GM21360 (cell line): ENCODE results near the gene GAL.

ENCODE experiments used
- ATAC-seq: cut with Tn5 transposase; IDR thresholded peaks from one replicate; pipeline ENCODE4 v1.9.1; 2021; ENCODE audit warnings: mild to moderate bottlenecking, moderate library complexity; ENCODE audit not compliant: unreplicated experiment

The GAL gene

DNA sequence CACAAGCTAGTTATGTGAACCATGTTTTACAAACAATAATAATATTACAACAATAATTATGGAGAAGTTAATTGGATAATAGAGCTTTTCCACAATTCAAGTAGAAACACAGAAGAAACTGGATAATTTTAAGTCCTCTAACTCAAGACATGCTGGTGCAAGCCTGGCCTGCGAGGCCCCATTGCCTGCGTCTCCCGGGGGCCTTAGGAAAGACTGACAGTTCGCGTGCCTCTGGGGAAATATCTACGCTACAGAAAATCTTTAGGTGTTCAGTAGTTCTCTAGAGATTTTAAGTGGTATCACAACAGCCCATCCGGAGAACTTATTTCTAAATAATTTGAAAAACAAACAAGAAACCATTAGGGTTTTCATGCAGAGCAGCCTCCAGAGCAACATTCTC, 23.2 kb downstream of the GAL start:
- ATAC-seq: no peak

DNA sequence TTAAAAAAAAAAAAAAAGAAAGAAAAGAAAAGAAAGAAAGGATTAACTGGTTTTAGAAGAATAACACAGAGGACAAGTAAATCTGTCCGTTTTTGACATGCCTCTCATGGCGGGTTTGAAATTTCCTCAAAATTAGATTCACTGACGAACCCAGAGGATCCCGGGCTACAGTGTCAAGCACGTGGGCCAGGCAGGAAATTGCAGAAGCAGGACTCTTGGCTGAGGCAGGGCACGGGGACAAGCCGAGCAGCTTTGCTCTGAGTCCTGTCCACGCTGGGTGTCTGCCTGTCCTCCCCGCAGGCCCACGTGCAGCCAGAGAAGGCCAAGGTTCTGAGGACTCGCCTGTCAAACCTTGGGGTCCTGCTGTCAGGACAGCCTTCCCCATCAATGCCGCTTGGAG, 24.7 kb downstream of the GAL start:
- ATAC-seq: no peak

DNA sequence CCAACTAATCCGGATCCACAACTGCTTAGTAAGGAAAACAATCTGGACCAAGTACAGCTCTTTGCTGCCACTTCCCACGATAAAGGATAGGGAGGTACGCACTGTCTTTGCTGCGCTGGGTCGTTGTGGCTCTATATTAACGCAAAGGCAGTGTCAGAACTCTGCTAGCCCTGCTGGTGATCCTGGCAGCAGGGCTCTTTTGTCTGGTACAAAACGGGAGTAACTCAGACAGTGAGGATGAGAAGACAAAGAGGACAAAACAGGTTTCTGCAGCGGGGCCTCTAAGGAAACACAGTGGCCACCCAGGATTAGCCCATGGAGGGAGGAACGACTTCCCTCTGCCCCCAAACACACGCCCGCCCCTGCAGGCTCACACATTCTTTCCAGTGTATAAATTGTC, 26.1 kb downstream of the GAL start:
- no peak for ATAC-seq

DNA sequence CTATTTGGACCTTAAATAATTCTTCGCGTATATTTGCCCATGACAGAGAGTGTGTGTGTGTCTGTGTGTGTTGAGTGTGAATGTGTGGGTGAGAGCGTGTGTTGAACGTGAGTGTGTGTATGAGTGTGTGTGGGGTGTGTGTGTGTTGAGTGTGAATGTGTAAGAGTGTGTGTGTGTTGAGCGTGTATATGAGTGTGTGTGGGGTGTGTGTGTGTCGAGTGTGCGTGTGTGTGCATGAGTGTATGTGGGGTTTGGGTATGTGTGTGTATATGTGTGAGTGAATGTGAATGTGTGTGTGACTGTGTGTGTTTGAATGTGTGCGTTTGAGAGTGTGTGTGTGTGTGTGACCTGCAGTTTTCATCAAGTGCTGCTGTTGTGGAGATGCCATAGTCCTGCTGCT, 26.8 kb downstream of the GAL start:
- ATAC-seq: no peak

DNA sequence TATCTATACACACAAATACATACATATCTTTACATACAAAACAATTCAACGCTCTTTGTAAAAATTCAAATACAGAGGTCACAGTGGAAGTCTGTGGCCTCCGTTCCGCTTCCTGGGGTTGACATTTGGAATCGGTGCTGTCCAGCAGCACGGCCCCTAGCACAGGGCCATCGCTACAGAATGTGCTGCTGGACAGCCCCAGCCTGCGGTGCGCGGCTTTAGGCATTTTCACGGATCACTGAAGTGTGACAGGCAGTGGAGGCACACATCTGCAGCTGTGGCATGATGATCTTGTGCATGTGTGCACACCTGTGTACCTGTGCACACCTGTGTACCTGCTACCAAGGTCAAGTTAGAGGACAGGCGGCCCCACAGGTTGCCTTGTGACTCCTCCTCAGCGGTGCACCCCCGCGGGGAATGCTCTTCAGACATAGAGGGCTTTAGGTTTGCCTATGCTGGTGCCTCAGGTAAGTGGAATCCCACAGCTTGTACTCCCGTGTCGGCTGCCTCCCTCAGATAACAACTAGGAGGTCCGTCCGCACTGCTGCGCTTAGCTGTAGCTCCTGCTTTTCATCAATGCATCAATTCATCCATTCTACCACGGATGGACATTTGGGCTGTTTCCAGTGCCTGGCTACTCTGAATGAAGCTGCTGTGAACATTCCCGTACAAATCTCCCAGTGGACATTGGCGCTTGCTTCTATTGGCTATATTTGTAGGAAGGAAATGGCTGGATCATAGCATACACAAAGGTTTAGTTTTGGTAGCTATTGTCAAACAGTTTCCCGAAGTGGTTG, 29.9 kb downstream of the GAL start:
- no peak for ATAC-seq

DNA sequence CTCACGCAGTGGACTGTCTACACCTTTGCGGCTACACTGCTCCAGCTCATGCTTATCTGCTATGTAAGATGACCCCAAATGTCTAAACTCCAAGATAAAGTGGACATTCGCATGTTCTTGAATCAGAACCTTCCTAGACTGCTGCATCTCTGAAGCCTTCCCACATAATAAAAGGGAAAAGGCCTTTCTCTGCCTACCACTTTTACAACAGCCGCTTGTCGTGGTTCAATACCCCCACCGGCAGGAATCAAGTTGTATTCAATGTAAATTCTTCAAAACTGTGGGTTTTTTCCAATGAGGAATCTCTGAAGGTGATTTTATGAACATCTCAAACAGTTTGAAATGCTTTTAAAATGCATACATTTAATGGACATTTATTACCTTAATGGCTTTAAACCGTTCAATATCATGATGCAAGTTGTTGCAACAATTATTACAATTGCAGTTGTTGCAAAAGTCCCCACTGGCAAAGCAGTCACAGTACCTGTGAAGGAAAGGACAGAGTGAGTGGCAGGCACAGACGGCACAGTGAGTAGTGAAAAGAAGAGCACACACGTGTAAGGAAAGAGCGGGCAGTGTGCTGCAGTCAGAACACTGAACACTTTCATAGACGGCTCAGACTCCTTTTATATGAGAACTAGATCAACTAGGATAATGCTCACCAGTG, 31.2 kb downstream of the GAL start:
- no peak for ATAC-seq

DNA sequence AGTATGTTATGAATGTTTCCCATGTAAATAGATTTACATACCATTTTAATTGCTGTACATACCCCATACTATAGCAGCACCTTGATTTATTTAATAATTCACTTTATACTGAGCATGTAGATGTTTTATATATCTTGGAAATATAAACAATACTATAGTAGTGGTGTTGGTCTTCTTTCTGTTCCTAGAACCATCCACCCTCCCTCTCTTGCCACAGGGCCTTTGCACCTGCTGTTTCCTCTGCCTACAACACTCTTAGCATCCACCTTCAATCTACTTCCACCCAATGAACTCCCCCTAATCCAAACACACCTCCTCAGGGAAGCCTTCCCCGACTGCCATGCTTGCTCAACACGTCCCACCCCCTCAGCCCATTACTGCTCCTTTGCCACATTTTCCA, 36.7 kb downstream of the GAL start:
- no peak for ATAC-seq

DNA sequence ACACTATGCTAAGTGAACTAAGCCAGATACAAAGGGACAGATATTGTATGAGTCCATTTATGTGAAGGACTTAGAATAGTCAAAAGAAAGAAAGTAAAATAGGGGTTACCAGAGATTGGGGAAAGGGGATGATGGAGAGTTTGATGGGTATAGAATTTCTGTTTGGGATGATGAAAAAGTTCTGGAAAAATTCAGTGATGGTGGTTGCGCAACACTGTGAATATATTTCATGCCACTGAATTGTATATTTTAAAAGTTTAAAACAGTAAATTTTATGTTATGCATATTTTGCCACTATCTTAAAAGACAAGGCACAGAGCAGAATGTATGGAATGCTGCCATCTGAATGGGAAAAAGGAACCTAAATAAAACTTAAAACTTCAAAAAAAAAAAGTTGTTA, 37.8 kb downstream of the GAL start:
- ATAC-seq: no peak

DNA sequence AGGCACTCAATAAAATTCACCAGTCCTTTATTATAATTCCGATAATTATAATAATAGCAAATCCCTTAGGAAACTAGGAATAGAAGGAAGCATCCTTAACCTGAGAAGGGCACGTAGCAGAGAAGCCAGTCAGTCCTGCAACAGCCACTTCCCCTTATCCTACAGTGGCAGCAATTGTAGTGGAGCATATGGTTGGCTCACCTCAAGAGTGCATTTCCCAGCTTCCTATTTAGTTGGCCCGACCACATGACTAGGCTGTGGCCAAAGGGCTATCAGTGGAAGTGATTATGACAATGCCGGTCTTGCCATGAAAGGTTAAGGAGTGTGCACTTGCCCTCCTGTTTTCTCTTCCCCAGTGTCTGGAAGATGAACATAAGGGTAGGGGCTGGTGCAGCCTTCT, 39.9 kb downstream of the GAL start:
- ATAC-seq: no peak

DNA sequence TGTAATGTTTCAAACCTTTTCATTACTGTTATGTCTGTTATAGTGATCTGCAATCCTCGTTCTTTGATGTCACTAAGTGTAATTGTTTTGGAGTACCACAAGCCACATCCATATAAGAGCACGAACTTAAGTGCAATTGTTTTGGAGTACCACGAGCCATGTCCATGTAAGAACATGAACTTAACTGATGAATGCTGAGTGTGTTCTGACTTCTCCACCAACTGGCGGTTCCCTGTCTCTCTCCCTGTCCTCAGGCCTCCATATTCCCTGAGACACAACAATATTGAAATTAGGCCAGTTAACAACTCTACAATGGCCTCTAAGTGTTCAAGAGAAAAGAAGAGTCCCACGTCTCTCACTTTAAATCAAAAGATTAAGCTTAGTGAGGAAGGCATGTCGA, 43.4 kb downstream of the GAL start:
- ATAC-seq: no peak

DNA sequence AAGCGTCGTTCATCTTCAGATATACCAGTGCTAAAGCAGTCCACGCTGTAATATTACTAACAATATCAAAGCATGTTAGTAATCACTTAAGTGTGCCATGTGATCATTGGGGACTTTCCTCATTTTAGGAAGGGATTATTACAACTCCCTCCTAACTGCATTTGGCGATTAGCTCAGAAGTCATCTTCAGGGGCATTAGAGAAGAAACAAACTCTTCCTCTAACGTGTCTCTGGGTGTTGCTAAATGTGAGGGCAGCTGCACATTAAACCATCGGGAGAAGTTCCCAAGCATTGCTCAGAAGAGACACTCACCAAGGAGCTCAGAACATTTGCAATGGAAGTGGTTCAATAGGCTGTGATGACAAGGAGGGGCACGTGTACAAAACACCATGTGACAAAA, 49.8 kb downstream of the GAL start:
- no peak for ATAC-seq

DNA sequence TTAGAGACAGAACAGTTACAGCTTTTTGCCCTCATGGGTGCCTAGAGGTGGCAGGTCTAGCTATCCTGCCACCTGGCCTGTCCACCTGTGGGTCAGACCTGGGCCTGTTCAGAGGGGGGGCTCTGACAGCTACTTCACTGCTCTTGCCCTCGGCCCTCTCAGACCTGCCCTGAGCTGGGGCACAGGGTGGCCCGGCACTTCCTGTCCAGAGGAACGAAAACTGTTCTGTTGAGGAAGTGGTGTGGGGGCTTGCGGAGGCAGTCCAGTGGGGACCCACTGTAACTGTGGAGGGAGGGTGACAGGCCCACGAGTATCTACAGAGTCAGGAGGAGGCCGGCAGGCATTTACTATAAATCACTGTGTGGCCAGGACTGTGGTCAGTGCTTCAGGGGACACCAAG, 50.8 kb downstream of the GAL start:
- ATAC-seq: no peak

DNA sequence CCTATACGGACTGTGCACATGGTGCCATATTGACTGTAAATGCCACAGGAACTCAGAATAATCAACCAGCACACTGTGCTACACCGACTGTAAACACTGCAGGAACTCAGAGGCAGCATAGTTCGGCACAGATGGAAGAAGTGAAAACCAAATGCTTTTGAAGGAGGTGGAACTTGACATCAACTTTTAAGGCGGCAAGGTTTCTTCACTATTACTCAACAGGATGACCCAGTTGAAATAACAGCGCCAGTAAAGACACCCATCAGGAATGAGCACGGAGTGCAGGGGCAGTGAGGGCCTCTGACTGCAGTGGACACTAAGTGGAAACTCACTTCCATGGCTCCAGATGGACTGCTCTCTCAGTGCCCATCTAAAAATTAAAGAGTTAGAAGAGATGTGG, 51.3 kb downstream of the GAL start:
- no peak for ATAC-seq
